Stimulated activated CD8-positive, alpha-beta memory T cell treated with anti-CD3 and anti-CD28 coated beads, Interleukin-4, amount 100 ng/mL, for 1 hour (primary cell): ENCODE results near the gene SDK2.

Experiments used
- DNase-seq, 2 donors: peaks; one replicate each; pipeline ENCODE4 v3.0.0-alpha.2; 2020; ENCODE audit warnings: low read depth in 2 of 2, low spot score in 1 of 2

Gene SDK2, protein sequence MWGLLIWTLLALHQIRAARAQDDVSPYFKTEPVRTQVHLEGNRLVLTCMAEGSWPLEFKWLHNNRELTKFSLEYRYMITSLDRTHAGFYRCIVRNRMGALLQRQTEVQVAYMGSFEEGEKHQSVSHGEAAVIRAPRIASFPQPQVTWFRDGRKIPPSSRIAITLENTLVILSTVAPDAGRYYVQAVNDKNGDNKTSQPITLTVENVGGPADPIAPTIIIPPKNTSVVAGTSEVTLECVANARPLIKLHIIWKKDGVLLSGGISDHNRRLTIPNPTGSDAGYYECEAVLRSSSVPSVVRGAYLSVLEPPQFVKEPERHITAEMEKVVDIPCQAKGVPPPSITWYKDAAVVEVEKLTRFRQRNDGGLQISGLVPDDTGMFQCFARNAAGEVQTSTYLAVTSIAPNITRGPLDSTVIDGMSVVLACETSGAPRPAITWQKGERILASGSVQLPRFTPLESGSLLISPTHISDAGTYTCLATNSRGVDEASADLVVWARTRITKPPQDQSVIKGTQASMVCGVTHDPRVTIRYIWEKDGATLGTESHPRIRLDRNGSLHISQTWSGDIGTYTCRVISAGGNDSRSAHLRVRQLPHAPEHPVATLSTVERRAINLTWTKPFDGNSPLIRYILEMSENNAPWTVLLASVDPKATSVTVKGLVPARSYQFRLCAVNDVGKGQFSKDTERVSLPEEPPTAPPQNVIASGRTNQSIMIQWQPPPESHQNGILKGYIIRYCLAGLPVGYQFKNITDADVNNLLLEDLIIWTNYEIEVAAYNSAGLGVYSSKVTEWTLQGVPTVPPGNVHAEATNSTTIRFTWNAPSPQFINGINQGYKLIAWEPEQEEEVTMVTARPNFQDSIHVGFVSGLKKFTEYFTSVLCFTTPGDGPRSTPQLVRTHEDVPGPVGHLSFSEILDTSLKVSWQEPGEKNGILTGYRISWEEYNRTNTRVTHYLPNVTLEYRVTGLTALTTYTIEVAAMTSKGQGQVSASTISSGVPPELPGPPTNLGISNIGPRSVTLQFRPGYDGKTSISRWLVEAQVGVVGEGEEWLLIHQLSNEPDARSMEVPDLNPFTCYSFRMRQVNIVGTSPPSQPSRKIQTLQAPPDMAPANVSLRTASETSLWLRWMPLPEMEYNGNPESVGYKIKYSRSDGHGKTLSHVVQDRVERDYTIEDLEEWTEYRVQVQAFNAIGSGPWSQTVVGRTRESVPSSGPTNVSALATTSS (N-terminal part only)

DNA sequence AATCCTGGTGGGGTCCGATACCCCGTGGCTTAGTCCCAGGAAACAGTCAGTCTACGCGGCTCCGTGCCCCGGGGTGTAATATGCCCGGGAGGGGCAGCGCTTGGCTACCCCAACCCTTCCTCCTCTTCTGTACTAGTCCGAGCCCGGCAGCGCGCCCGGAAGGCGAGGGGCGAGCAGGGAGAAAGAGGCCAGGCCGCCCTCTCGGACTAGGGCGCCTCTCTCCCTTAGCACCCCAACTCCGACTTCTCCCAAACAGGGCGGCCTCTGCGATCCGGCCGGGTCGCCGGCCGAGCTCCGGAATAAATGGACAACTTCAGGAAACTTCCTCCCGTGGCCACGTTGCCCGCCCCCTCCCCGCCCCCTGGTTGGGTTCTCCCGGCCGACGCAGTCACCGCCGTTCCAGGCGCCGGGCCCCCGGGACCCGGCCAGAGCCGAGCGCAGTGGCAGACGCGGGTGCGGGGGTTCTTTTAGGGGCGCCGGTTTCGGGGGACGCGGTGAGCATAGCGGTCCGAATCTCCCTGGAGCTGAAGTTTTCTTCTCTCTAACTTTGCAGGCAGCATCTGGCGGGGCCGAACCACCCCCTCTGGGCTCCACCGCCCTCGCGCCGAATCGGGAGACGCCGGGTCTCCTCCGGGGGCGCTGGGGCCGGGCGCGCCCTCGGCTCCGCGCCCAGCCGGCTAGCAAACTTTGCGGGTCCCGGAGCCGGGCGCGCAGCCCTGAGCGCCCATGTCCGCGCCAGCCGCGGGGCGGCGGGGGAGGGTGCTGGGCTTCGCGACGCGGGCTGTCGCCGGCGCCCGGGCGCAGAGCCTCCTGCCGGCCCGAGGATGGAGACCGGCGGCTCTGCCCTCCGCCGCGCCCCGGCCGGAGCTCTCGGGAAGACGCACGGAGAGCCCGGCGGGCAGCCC, at the start of gene SDK2:
SDK2 (minus strand) TSS at position 301 of the 905 bp plus-strand sequence. CDS start 357 bp downstream, outside the sequence.
- DNase-seq: no peak

DNA sequence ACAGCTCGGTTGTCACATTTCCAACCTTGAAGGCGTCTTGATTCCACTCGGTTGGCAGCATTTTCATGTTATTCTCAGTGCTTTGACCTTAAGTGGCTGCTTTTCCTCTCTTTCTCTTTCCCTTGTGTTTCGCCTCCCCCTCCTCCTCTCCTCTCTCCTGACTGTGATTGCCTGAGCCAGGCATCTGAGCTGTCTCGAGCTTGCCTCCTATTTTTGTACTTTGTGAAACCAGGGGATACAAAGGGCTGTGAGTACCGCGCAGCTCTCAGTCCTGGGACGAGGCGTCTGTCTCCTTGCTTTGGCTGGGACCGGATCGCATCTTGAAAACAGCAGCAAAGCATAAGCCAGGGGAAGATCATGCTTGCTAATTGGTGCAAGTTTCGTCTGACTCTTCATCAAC, 48.8 kb upstream of the SDK2 start:
- no peak for DNase-seq

GRCh38 chr17:73691321-73691766, 47.1 kb upstream of the SDK2 start:
- no peak for DNase-seq

- DNase-seq: no peak
Observed at GRCh38 chr17:73690676-73691075, 46.4 kb upstream of the SDK2 start.

DNA sequence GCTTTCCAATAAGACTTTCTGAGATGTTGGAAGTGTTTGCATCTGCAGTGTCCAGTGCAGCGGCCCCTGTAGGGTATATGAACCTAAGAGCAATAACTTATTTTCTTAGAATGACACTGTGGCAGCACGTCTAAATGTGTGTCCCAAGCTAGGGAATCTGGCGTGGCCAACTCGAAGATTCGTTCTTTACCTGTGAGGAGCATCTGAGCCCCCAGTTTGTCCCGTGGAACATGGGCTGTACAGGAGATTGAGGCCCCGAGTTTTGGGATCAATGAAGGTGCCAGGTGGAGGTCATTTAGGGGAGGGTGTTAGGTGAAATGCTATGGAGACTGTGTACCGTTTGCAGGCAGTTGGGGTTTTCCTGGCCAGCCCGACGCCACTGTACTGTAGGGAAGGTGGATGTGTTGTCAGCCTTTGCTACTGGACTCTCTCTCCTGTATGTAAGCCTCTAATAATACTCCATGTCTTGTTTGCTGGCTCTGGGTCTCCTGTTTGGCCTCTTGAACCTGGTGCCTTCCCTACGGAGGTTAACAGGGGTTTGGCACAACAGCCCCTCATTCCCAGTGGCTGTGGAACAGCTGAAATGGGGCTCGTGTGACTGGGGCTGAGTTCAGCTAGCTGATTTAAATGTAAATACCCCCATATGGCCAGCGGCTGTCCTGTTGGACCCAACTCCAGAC, 45.5 kb upstream of the SDK2 start:
- DNase-seq: no peak

DNA sequence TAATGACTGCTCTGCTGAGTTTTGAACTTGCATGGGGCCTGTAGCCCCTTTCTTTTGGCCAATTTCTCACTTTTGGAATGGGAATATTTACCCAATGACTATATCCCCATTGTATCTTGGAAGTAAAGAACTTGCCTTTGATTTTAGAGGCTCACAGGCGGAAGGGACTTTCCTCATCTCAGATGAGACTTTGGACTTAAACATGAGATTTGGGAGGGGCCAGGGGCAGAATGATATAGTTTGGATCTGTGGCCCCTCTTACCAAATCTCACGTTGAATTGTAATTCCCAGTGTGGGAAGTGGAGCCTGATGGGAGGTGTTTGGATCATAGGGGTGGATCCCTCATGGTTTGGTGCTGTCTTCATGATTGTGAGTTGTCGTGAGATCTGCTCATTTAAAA, 42.7 kb upstream of the SDK2 start:
- no peak for DNase-seq

- DNase-seq: no peak
Observed at GRCh38 chr17:73686126-73686525, 41.9 kb upstream of the SDK2 start.

DNA sequence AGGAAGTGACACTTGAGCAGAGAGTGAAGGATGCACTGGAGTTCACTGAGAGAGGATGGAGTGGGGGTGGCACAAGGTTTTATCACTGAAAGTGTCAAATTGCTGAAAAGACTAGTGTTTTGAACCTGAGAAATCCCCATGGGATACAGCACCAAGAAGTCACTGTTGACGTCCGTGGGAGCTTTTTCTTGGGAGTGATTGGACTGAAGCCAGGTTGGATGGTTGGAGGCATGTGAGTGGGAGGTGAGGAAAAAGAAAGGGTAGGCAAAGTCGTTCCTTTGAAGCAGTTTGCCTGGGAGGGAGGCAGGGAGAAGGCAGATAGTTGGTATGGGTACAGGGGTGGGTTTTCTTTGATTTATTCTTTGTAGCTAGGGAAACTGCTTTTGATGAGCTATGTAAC, 39.9 kb upstream of the SDK2 start:
- no peak for DNase-seq

DNA sequence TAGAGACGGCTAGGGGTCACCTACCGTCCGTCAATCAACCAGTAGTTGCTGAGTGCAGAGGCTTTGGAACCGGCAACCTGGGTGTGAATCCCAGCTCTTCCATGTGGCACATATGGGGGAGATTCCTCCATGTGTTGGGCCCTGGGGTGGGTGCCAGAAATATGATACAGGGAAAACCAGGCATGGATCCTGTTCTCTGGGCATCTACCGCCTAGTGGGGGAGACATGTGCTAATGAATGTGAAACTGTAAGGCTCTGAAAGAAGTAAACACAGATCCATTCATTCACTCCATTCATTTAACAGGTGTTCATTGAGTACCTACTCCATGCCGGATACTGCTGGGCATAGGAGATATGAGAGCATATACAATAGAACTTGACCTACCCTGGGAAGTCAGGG, 39.5 kb upstream of the SDK2 start:
- DNase-seq: no peak

DNA sequence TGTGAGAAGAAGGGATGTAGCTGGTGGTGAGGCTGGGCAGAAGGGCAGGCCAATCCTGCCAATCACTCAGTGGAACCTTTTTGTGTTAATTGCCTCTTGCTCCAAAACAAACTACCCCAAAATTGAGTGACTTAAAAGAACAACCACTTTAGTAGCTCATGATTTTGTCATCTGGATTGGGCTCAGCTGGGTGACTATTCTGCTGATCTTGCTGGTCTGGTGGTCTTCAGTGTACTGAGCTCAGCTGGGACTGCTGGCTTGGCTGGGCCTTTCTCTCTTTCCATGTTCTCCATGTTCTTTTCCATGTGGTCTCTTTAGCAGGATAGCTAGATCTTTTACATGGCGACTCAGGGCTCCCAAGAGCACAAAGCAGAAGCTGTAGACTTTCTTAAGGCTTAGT, 37.7 kb upstream of the SDK2 start:
- DNase-seq: no peak

GRCh38 chr17:73679476-73679875, 35.2 kb upstream of the SDK2 start:
- DNase-seq: no peak

DNA sequence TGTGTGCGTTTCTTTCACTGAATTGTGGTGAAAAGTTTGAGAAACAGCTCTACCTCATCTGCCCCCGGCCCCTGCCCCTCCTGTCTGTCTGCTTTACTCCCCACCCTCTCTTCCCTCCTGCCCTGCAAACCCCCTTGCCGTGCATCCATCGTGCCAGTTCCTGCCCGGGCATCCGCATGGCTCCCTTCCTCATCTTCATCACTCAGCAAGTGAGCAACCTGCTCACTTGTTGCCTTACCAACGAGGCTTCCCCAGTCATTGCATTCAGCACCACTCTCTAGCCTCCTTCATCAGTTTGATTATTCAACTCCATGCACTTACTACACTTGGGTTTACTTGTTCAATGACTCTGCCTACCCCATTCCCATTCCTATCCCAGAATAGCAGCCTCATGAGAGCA, 34.8 kb upstream of the SDK2 start:
- no peak for DNase-seq

DNA sequence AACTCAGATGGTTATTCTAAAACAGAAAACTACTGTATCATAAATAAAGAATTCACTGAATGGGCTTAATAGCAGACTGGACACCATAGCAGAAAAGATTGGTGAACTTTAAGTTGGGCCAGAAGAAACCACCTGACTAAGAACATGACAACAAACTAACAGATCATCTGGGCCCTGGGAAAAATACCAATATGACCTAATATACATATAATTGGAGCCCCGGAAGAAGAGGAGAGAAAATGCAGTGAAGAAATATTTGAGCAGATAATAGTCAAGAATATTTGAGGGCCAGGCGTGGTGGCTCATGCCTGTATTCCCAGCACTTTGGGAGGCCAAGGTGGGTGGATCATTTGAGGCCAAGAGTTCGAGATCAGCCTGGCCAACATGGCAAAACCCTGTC, 25.5 kb upstream of the SDK2 start:
- no peak for DNase-seq

- DNase-seq: no peak
Observed at GRCh38 chr17:73667181-73667959, 23.1 kb upstream of the SDK2 start.

GRCh38 chr17:73663614-73664013, 19.4 kb upstream of the SDK2 start:
- no peak for DNase-seq

GRCh38 chr17:73660366-73660765, 16.1 kb upstream of the SDK2 start:
- DNase-seq: no peak

GRCh38 chr17:73658821-73659515, 14.7 kb upstream of the SDK2 start:
- DNase-seq: no peak

- no peak for DNase-seq
Observed at GRCh38 chr17:73657473-73658116, 13.3 kb upstream of the SDK2 start.
